ENCODE data around the gene B4GALT1.

B4GALT1 gene

GRCh38 chr9:33143241-33143661, 23.9 kb downstream of the B4GALT1 start:
- DNase-seq (ENCODE audit: insufficient read length, low spot score) = no peak
- TF ChIP-seq, protein P1, sequence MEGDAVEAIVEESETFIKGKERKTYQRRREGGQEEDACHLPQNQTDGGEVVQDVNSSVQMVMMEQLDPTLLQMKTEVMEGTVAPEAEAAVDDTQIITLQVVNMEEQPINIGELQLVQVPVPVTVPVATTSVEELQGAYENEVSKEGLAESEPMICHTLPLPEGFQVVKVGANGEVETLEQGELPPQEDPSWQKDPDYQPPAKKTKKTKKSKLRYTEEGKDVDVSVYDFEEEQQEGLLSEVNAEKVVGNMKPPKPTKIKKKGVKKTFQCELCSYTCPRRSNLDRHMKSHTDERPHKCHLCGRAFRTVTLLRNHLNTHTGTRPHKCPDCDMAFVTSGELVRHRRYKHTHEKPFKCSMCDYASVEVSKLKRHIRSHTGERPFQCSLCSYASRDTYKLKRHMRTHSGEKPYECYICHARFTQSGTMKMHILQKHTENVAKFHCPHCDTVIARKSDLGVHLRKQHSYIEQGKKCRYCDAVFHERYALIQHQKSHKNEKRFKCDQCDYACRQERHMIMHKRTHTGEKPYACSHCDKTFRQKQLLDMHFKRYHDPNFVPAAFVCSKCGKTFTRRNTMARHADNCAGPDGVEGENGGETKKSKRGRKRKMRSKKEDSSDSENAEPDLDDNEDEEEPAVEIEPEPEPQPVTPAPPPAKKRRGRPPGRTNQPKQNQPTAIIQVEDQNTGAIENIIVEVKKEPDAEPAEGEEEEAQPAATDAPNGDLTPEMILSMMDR (IDR thresholded peaks at IDR 0.05; ENCODE audit: insufficient read depth, missing control alignments) = no peak
- no peak for FAIRE-seq

DNA sequence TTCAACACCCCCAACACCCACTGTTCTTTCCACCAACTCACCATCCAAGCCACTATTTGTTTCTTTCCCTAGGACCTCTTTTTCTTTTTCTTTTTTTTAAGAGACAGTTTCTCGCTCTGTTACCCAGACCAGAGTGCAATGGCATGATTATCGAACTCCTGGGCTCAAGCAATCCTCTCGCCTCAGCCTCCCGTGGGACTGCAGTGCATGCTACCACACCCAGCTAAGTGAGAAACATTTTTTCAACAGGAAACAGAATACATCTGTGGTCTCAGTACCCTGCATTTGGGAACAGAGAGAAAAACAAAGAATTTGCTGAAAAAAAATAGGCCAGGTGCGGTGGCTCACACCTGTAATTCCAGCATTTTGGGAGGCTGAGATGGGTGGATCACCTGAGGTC, 24.6 kb downstream of the B4GALT1 start:
- FAIRE-seq (no peak), DNase-seq (ENCODE audit: insufficient read length, low spot score) (no peak)
- TF ChIP-seq, protein P1 (IDR thresholded peaks at IDR 0.05; ENCODE audit: insufficient read depth, missing control alignments) = no peak

DNA sequence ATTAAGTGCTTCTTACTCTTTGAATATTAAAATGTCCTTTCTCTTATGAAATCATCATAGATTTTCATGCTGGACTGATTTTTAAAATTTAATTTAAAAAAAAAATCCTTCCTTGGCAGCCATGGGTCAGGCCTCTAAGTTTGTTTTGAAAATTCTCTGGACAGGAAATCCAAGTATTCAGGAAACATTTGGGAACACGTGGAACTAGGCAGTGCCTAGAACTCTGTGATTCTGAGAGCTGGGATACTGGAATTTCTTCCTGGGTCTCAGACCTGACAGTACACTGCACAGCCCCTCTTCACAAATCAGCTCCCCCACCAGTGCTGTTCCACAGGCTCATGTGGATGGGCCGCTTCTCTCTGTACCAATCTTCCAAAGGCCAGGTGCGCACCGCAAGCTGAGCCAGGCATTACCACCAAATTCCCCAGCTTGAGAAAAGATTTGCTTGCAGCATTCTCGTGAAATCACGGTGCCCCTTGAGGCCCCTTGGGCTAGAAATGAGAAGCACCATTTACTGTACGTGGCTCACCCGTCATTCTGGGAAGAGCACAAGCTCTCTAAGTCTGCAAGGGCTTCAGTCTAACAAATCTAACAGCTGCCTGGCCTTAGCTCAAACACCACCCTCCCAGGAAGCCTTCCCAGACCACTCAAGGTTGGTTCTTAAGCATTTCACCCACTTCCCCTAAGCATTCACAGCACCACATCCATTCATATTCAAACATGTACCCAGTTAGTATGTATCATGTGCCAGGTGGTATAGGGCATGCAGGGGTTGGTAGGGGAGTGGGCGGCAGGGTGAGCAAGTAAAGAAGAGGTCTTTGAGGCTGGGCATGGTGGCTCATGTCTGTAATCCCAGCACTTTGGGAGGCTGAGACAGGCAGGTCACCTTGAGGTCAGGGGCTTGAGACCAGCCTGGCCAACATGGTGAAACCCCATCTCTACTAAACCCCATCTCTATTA, 26.5 kb downstream of the B4GALT1 start:
- FAIRE-seq (no peak), DNase-seq (ENCODE audit: insufficient read length, low spot score) (no peak)
- TF ChIP-seq, protein P1 (IDR thresholded peaks at IDR 0.05; ENCODE audit: insufficient read depth, missing control alignments) = no peak

DNA sequence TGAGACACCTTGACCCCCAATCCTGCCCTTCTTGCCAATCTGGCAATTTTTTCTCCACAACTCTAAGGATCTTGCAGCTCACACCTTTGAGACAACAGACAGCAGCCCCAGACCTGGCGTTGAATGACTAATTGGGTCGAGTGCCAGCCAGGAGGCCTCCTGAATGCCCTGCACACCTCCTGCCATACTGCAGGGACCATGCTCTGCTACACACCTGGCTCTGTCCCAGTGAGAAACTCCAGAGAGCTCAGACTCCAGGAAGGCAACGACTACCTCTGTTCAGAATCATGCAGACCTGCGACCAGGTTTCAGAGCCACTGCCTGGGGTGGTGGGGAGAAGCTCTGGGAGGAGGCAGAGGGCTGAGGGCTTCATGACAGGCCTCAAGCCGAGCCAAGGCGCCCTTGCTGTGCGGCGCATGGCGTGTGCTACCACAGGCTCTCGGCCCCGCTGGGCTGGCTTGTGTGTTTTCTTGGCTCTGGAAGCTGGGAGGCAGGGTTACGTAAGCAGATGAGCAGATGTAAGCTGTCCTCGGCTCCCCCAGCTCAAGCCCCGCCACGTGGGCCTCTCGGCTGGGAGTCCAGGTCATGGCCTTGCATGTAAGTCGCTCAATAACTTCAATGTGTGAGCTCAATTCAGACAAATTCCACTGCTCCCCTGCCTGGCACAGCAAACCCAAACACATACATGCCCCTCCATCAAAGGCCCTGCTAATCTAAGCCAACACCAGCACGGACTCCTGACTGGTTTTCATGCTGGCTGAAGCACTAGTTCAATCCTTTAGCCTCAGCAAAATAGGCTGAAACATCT, 27.5 kb downstream of the B4GALT1 start:
- TF ChIP-seq, protein P1 (IDR thresholded peaks at IDR 0.05; ENCODE audit: insufficient read depth, missing control alignments) = no peak
- FAIRE-seq (no peak), DNase-seq (ENCODE audit: insufficient read length, low spot score) (no peak)

DNA sequence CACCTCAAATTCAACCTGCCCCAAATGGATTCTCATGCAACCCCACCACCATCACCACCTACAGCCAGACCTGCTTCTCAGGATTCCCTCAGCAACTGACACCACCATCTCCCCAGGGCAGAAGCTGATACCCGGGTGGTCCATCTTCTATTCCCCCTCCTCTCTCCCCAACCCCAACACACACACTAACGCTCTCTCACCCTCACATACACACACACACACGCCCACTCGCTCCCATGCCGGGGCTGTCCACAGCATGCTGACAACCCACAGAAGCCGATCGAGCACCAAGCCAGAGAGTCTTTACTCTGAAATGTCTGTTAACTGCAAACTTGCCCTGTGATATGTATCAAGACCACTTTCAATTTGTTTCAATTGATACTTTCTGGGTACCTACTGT, 28.4 kb downstream of the B4GALT1 start:
- TF ChIP-seq, protein P1 (IDR thresholded peaks at IDR 0.05; ENCODE audit: insufficient read depth, missing control alignments) = no peak
- DNase-seq (ENCODE audit: insufficient read length, low spot score) (no peak), FAIRE-seq (no peak)

- no peak for FAIRE-seq
- TF ChIP-seq, protein P1 (IDR thresholded peaks at IDR 0.05; ENCODE audit: insufficient read depth, missing control alignments) = no peak
- no peak for DNase-seq (ENCODE audit: insufficient read length, low spot score)
These were observed 29.3 kb downstream of the B4GALT1 start for GRCh38 chr9:33137781-33138264.
